ENCODE results near the gene CDH20.

CDH20 gene

DNA sequence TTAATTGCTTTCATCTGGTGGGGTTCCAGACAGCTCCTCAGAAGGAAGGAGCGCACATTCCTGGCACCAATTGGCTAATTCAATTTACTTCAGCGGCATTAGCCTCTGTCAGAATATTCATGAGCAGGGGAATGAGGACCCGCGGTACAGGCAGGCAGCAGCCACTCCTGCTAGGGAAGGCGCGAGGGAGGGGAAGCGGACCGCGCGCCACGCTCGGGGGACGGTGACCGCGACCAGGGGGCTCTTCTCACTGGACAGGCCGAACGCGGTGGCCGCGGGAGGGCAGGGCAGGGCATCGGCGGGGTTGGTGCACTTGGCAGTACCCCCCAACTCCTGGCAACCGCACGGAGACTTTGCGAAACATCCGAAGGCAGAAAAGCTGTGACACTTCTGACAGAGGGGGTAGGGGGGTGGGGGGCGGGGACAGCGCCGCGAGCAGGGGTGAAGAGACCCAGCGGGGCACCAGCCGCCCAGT lies at the start of gene CDH20:
TSS of gene CDH20 (plus strand) at position 160 of the 475 bp plus-strand sequence.
- DNase-seq = no peak

DNA sequence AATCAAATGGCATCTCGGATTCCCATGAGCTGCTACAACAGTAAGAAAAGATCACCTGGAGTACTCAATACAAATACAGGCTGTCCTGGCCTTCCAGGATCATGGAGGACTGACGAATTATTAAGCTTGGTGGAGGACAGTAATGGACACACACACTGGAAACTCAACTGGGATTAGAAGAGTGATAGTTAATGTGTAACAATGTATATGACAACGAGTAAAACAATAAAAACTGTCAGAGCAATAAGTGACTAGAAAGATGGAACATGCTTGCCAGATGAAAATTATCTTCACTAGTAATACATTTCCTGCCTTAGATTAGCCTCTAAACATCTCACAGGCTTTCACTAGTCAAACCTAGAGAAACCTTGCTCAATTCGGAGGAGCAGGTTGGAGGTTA lies 49.2 kb upstream of the CDH20 start:
- DNase-seq = no peak

DNA sequence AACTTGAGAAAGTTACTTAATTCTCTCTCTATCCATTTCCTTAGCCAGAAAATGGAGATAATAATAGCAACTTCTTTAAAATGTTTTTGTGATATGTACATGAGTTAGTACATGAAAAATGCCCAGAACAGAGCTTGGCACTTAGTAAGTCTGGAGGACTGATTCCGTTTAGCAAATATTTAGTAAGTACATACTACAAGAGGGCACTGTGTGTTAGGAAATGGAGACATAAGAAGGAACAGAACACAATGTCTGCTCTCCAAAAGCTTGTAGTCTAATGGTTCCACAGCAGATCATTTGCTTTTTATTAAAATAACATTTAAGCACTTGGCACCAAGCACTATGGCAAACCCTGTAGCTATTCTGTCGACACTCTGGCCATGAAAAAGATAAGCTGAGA lies 47.5 kb upstream of the CDH20 start:
- DNase-seq = no peak

DNA sequence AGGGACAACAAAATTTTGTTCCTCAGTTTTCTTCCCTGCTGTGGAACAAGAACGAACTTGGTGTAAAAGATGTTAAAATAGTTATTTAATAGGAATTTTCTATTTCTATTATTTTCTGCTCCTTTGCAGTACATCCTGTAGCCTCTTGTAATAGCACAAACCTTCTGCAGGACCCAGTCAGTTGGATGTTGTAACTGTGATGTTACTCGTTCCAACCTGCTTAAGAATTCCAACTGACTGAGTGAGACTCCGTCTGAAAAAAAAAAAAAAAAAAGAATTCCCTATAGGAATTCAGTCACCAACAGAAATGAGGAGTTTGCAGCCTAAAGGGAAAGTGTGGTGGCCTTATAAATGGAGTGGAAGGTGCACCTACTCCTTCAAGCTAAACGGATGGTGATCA lies 46.4 kb upstream of the CDH20 start:
- no peak for DNase-seq

DNA sequence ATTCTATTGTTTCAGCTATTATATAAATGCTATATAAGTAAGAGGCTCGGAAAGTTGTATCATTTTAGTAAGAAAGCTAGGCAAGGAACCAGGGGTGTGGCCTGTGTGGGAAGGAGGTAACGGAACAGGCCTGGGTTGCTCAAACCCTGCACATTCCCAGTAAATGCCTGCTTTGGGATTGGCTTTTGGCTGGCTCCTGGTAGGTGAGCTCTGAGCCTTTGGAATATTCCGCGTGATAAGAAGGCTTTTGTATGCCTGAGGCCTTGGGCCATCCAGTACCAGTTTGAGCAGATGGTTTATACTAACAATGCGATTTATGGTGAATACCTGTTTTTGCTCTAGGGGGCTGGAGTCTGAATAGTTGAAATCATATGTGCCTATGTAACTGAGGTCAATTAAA lies 42.6 kb upstream of the CDH20 start:
- no peak for DNase-seq

GRCh38 chr18:61292280-61293035 lies 40.8 kb upstream of the CDH20 start:
- no peak for DNase-seq

GRCh38 chr18:61295153-61295552 lies 38.1 kb upstream of the CDH20 start:
- DNase-seq = no peak

- DNase-seq = no peak
These were observed 25.2 kb upstream of the CDH20 start for GRCh38 chr18:61308004-61308403.

GRCh38 chr18:61308795-61309393 lies 24.3 kb upstream of the CDH20 start:
- peak; percentile 15 for DNase-seq

DNA sequence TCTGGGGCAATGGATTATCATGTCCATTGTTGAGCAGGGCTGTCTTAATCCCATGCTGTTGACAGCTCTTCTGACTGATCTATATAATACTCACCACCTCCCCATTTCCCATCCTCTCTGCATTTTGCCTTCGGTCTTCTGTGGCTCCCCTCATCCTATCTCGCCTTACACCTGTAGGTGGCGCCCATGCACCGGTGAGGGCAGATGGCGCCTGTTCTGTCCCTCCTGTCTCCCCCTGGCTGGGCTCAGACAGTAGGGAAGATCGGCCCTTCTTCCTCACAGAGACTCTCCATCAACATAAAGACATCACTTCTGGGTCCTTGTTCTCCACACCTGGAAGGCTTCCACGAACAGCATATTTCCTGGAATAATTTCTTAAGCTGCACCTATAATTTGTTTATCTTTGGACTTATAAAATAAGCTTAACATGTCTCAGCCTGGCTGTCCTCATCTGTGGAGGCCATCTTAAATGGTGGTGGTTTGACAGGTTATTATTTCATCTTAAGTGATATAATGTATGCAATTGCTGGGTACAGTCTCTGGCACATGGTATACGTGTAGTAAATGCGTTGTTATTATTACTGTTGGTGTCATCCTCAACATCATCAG lies 10.9 kb upstream of the CDH20 start:
- peak; percentile 63 for DNase-seq

DNA sequence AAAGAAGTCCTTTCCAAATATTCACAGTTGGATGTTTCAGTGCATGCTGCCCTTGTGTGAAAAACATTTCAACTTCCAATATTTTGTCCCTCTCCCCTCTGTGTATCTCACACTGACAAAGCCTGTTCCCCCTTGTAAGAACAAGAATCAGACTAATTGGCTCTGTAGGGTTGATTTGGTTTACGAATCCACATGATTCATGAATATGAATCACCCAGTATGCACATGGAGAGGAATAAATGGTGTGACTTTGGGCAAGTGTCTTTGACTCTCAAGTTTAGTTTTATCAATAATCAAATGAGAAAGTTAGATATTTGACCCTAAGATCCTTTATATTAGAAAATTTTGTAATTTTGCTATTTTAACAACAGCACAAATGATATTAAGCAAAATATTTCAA lies 9.3 kb upstream of the CDH20 start:
- DNase-seq = no peak

- no peak for DNase-seq
These were observed 6.8 kb upstream of the CDH20 start for GRCh38 chr18:61326407-61326806.

DNA sequence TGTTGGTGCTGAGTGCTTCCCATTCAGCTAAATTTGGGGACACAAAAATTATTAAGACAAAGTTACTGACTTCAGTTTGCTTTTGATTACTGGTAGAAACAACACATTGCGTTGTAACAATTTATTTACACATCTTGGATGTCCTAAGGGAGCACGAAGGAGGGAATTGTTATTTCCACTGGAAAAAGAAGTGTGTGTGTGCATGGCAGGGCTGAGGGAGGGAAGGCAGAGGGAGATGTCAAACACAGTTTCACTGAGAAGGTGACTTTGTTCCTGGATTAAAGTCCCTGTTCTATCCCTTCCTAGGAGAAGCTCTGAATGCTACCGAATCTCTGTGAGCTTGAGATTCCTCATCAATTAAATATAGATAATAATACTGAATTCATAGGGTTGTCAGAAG lies 3.8 kb upstream of the CDH20 start:
- DNase-seq = no peak

- DNase-seq = no peak
These were observed 2.2 kb upstream of the CDH20 start for GRCh38 chr18:61331051-61331450.

DNA sequence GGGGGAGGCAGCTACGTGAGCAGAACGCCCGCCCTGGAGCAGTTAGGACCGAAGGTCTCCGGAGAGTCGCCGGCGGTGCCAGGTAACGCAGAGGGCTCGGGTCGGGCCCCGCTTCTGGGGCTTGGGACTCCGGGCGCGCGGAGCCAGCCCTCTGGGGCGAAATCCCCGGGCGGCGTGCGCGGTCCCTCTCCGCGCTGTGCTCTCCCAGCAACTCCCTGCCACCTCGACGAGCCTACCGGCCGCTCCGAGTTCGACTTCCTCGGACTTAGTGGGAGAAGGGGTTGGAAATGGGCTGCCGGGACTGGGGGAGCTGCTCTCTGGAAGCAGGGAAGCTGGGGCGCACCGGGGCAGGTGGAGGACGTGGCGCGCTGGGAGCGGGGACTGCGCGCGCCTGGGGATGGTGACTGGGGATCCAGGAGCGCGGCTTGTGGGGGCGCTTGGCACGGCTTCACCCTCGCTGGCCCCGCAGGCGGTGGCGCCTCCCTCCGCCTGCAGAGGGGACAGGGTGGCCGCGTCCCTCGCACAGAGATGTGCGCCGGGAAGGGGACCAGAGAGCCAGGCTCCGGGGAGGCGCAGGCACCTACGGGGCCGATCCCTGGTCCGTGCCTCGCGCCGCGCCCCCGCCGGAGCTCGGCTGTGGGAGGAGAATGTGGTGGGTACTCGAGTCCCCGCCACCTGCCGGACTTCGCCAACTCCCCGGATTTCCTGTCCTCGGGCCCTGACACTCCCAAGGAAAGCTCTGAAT lies 688 bp downstream of the CDH20 start:
- DNase-seq = no peak

GRCh38 chr18:61334491-61334850 lies 1.2 kb downstream of the CDH20 start:
- DNase-seq = no peak

DNA sequence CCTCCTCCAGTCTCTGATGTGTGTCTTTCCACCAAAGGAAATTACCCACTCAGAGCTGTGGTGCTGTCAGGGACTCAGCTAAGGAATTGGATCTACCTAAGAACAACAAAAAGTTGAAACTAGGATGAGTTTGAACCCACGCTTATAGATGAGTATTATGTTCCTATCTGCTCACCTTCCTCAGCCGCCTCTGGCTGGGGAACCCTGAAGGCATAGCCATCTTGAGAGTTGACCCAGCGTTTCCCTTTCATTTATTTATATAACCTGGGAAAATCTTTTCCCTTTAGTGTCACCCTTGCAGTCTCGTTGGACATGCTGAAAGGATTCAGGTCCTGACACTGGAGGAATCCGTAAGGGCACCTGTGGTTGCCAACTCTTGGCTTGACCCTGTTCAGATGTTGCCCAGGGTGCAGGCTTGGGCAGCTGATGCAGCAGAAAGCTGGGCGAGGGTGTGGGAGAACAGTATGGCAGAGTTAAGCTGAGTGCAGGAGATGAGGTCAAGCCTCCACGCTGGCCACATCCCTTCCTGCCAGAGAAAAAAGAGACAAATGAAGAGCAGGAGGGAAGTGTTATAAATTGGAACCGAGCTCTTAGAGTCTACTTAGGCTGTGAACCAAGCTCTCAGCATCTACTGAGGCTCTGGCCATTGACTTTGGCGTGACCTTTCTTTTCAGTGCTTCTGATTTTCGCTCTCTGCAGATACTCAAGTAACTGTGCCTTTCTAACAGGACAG lies 1.9 kb downstream of the CDH20 start:
- no peak for DNase-seq

DNA sequence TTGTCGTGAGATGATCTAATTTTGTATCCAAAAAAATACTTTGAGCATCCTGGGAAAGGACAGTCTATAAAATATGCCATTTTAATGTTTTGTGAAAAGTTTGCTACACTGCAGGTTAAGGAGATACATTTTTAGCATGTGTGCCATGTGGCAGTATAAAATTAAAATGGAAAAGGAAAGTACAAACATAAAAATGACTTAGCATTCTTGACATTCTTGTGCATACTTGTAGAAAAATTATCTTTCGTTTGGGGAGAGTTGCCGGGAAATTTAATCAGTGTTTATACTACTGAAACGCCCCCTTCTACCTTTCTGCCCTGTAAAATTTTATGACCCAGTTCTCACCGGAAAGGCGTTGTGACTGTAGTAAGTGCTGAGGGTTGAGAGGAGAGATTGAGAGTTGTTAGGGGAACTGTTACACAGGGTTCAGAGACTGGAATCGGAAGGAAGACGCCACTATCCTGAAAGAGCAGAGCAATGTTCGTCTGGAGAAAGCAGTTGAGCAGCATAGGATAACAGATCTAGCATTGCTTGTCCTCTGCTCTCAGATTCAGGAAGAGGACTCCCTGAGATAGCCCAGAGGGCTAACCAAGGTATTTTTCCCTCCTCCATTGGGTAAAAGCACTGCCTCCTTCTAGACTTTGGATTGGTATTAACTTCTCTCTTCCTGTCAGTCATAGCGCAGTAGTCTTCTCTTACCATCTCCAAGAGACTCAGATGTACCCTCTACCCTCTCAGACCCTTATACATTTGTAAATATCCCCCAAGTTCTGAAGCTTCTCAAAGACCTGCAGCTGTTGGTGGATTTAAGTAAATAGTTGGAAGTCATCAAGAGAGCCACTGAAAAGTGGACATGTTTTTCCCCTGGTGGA lies 2.7 kb downstream of the CDH20 start:
- DNase-seq = no peak

- DNase-seq = no peak
These were observed 3.5 kb downstream of the CDH20 start for GRCh38 chr18:61336766-61337165.

DNA sequence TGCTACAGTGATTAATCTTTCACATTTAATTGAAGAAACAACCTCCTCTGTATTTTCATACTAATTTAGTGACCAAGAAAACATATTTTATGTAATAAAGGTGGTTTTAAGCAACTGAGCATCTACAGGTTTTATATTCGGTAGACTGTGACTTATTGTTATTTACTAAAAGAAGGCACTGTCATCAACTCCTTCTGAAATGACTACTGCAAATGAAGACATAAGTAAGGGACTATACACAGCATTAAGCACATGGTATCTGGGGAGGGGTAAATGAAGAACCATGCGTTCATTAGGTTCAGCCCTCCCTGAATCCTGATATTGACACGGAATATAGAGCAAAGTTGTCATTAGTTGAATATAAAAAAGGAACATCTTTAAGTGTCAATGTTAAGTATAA lies 4.3 kb downstream of the CDH20 start:
- DNase-seq = no peak

DNA sequence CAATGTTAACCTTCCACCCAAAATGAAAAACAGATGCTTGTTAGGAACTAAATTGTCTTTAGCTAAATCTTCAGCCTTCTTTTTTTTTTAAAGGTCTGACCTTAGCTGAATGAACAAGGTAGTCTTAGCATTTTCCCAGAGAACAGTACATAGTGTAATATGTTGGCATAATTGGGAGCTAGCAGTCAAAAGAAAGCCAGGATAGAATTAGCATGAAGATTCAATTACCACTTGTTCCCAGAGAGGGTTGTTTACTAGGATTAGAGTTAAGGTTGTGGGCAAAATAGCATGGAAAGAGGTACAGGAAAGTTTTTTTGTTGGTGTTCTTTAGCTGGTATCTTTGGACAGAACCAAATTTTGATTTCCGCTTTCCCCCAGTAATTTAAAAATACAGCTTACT lies 6.9 kb downstream of the CDH20 start:
- DNase-seq = no peak

DNA sequence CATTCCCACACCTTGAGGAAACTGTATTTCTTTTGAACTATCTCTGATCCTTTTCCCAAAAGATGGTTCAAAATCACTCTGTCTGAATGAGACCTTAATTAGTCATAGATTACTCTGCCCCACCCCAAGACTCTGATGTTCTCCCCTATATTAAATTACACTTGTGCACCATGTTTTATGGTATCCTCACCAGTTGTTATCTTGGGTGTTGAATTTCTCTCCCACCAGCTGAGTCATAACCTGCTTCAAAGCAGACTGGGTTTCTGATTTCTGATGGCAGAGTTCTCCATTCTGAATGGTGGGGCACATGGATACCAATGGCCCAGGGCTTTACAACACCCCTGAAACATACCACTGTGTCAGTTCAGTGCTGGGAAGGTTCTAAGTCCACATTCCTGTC lies 15.0 kb downstream of the CDH20 start:
- DNase-seq = no peak
